Measurements from ENCODE around the gene GCNT2. TPM values are rescaled to one million over a fixed set of nuclear protein-coding genes. Genes with fewer than 3 reads are reported as not detected.

Gene GCNT2
- total and polyA plus RNA-seq, 2 of the 8 experiments (the other 6 are each of a cell fraction or from before 2014, with no cell fraction given): 19.3 to 52.5 TPM

DNA sequence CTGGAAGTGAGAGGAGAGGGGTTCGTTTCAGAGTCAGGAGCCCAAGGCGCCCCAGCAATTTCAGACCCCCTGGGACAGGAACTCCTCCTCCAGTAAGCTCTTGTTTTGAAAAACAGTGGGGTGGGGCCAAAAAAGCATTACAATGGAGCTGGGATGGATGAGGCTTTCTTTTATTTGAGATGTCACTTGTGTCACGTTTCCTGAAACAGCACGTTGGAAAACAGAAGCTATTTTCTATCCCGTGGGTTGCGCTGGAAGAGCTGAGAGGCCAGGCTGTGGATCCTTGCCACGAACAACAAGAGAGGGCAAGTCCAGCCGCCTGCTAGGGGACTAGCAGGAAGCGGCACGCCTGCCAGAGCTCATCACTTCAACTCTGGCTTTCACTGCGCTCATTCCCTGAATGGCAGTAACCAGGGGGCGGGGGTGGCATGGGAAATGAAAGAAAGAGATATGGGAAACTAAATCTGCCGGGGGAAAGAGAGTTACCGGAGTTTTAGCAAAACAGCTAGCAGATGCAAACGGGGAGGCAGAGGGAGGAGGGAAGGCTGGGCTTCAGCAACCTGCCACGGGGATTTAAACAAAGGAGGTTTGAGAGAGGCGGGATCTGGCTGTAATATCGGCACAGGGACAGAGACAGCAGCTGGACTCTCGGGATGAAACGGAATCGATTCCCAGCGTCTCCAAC lies 34.6 kb downstream of the GCNT2 start (continued):
- TF ChIP-seq CBX8 (IDR thresholded peaks at IDR 0.05; ENCODE audit: borderline replicate concordance, low read depth, low read length) (no peak), FOSL1 (IDR thresholded peaks at IDR 0.05; ENCODE audit: insufficient read depth, low read depth, low read length) (no peak), SAP30 (IDR thresholded peaks at IDR 0.05; ENCODE audit: insufficient read depth, insufficient replicate concordance, low read length) (peak; percentile 43), CTBP2 (IDR thresholded peaks at IDR 0.05; ENCODE audit: borderline replicate concordance, insufficient read depth, insufficient read length, low read length) (peak; percentile 66), NANOG (IDR thresholded peaks at IDR 0.05; ENCODE audit: insufficient read depth, low read depth, low read length, poor library complexity, severe bottlenecking) (no peak), ASH2L (IDR thresholded peaks at IDR 0.05; ENCODE audit: low read length) (no peak), SP1 (IDR thresholded peaks at IDR 0.05; ENCODE audit: low read depth, low read length) (peak; percentile 59; the same call in 1 of the 2 replicates), GABPA (IDR thresholded peaks at IDR 0.05; ENCODE audit: borderline replicate concordance, insufficient read depth, low read length) (no peak), SP4 (IDR thresholded peaks at IDR 0.05; ENCODE audit: low read length) (no peak), TAF1 (IDR thresholded peaks at IDR 0.05; ENCODE audit: low read depth, low read length) (peak; percentile 49), HDAC2 (IDR thresholded peaks at IDR 0.05; ENCODE audit: borderline replicate concordance in 1 of 2, low read depth in 2 of 2, low read length in 2 of 2) (peak; percentile 73 to 99; a peak in 3 of 4 replicates)
